Loucy (cell line): ENCODE data around the gene DHRS13.

Experiments used
- H2AFZ ChIP-seq: fragments of 200-600 bp; sonication (generic); 2 replicates; pipeline ENCODE4 v1.6.0; 2016; ENCODE audit warnings: antibody characterized with exemption, mild to moderate bottlenecking, low read length, moderate library complexity
- H3F3A ChIP-seq: fragments of 200-600 bp; 2 replicates; pipeline ENCODE4 v1.6.0; 2016; ENCODE audit warnings: antibody characterized with exemption, low read depth, mild to moderate bottlenecking
- H3K27me3 ChIP-seq: fragments of 200-600 bp; sonication (generic); 2 replicates; pipeline ENCODE4 v1.6.1; 2014; ENCODE audit warnings: low read length, mild to moderate bottlenecking; ENCODE audit not compliant: insufficient read depth, poor library complexity, severe bottlenecking
- H3K36me3 ChIP-seq: fragments of 200-600 bp; sonication (generic); 2 replicates; pipeline ENCODE4 v1.6.1; 2016; ENCODE audit warnings: low read length; ENCODE audit not compliant: insufficient read depth
- H3K4me1 ChIP-seq: fragments of 200-600 bp; sonication (generic); 2 replicates; pipeline ENCODE4 v1.5.1; 2014; ENCODE audit warnings: low read length, mild to moderate bottlenecking; ENCODE audit not compliant: insufficient read depth, poor library complexity, severe bottlenecking
- H3K4me2 ChIP-seq: fragments of 200-600 bp; sonication (generic); 2 replicates; pipeline ENCODE4 v1.6.0; 2014; ENCODE audit warnings: antibody characterized with exemption, low read length, low read depth, mild to moderate bottlenecking; ENCODE audit not compliant: poor library complexity, severe bottlenecking
- H3K4me3 ChIP-seq: fragments of 200-600 bp; sonication (generic); 2 replicates; pipeline ENCODE4 v1.5.1; 2014; ENCODE audit warnings: low read length, mild to moderate bottlenecking, mixed read lengths; ENCODE audit not compliant: poor library complexity, severe bottlenecking
- H3K79me2 ChIP-seq: fragments of 200-600 bp; sonication (generic); 2 replicates; pipeline ENCODE4 v1.6.1; 2014; ENCODE audit warnings: low read length; ENCODE audit not compliant: insufficient read depth
- H3K9ac ChIP-seq: fragments of 200-600 bp; sonication (generic); 2 replicates; pipeline ENCODE4 v1.6.0; 2014; ENCODE audit warnings: mild to moderate bottlenecking, low read depth, low read length, moderate library complexity; ENCODE audit not compliant: poor library complexity, severe bottlenecking
- H3K9me2 ChIP-seq: fragments of 200-600 bp; sonication (generic); replicated peaks from 2 replicates; pipeline ENCODE4 v1.6.1; 2016; ENCODE audit warnings: low read depth, low read length, mixed read lengths
- H3K9me3 ChIP-seq: fragments of 200-600 bp; sonication (generic); 2 replicates; pipeline ENCODE4 v1.6.1; 2014; ENCODE audit warnings: mild to moderate bottlenecking, antibody characterized with exemption, low read length, low read depth; ENCODE audit not compliant: insufficient read depth
- H4K20me1 ChIP-seq: fragments of 200-600 bp; sonication (generic); 2 replicates; pipeline ENCODE4 v1.6.0; 2014; ENCODE audit warnings: antibody characterized with exemption, low read length, mild to moderate bottlenecking; ENCODE audit not compliant: insufficient read depth, poor library complexity, severe bottlenecking
- EZH2phosphoT487 ChIP-seq: fragments of 200-600 bp; IDR thresholded peaks from 2 replicates; pipeline ENCODE4 v1.6.1; 2018; ENCODE audit warnings: antibody characterized with exemption, mild to moderate bottlenecking, moderate library complexity, borderline replicate concordance
- TF ChIP-seq, protein P1 (sequence below): fragments of 200-600 bp; sonication (generic); conservative IDR thresholded peaks from 2 replicates; pipeline ENCODE4 v1.5.1; 2014; ENCODE audit warnings: mild to moderate bottlenecking, antibody characterized with exemption, low read length

DHRS13 gene

DNA sequence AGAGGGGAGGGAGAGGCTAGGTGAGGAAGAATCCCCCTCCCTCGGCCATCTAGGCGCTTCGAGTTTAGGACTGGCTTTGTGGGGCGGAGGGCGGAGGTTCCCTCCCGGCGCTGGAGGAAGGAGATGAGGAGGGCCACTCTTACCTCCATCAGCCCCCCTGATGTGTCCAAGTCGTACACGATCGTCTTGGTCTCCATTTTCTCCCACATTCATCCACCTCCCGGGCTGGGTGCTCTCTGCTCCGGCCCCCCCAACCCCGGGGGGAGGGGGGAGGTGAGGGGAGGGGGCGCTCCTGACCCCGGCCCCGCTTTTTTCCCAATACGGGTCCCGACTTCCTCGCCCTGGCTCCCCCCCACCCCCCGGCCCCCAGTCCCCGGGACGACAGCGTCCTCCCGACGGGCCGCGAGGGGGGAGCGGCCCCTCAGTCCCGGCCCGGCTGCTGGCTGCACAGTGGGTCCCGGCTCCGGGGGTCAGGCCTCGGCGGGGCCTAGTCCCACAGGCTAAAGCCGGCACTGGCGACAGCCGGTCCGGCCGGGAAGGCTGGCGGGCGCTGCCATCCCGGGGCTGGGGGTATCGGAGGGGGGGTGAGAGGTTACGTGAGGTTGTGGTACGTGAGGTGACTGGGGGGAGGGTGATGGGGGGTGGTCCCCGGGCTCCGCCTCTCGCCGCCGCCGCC is 48.0 kb upstream of the DHRS13 start:
- peaks cover 56% of the 10 kb centered on the region for H4K20me1 ChIP-seq
- TF ChIP-seq, protein P1, sequence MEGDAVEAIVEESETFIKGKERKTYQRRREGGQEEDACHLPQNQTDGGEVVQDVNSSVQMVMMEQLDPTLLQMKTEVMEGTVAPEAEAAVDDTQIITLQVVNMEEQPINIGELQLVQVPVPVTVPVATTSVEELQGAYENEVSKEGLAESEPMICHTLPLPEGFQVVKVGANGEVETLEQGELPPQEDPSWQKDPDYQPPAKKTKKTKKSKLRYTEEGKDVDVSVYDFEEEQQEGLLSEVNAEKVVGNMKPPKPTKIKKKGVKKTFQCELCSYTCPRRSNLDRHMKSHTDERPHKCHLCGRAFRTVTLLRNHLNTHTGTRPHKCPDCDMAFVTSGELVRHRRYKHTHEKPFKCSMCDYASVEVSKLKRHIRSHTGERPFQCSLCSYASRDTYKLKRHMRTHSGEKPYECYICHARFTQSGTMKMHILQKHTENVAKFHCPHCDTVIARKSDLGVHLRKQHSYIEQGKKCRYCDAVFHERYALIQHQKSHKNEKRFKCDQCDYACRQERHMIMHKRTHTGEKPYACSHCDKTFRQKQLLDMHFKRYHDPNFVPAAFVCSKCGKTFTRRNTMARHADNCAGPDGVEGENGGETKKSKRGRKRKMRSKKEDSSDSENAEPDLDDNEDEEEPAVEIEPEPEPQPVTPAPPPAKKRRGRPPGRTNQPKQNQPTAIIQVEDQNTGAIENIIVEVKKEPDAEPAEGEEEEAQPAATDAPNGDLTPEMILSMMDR: no peak
- no peak for TF ChIP-seq EZH2phosphoT487
- no peaks in the 10 kb centered on the region for H3K27me3 ChIP-seq
- no peaks in the 10 kb centered on the region for H3K9me2 ChIP-seq
- no peak overlapping the region for H2AFZ ChIP-seq
- peak overlapping the region; percentile 94 for H3K4me3 ChIP-seq
- H3K79me2 ChIP-seq: peaks cover 53% of the 10 kb centered on the region
- H3K4me1 ChIP-seq: peaks cover 35% of the 10 kb centered on the region
- peak overlapping the region; percentile 89 for H3K9ac ChIP-seq
- H3F3A ChIP-seq: no peaks in the 10 kb centered on the region
- H3K36me3 ChIP-seq: no peaks in the 10 kb centered on the region
- no peaks in the 10 kb centered on the region for H3K9me3 ChIP-seq
- peak overlapping the region; percentile 87 for H3K4me2 ChIP-seq

DNA sequence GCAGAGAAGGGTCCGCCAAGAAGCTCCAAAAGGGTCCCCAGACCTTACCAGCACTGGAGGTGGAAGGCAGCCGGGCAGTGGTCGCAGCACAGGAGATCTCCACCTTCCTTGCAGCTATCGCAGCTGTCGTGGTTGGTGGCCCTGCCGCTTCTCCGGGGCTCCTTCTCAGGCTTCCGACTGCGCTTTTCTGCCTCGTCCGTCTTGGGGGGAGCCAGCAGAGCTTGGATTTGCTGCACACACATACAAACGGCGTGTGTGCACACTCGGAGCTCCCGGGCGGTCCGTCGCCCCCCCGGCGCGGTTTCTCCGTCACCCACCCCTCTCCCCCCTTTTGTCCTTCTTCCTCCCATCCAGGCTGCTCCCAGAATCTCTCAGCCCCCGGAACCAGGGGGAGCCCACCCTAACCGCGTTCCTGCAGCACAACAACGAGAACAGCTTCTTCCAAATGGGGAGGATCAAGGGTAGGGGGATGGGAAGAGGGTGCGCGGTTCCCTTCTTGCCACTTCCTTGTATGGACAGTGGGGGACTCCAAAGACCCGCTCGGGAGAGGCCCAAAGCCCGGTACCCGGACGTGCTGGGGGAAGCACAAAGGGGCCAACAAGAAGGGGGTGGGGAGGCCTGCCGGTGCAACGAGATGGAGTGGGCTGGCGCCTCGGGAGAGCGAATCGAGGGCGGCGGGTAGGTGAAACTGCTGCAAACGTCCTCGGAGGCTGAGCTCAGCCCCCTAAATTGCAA is 47.3 kb upstream of the DHRS13 start:
- H4K20me1 ChIP-seq: peaks cover 63% of the 10 kb centered on the region
- H3K4me3 ChIP-seq: peak overlapping the region; percentile 94
- H3F3A ChIP-seq: no peaks in the 10 kb centered on the region
- H3K27me3 ChIP-seq: no peaks in the 10 kb centered on the region
- H3K79me2 ChIP-seq: peaks cover 60% of the 10 kb centered on the region
- peaks cover 39% of the 10 kb centered on the region for H3K4me1 ChIP-seq
- H3K4me2 ChIP-seq: peak overlapping the region; percentile 87
- H3K9ac ChIP-seq: peak overlapping the region; percentile 89
- H3K9me2 ChIP-seq: no peaks in the 10 kb centered on the region
- H3K9me3 ChIP-seq: no peaks in the 10 kb centered on the region
- no peaks in the 10 kb centered on the region for H3K36me3 ChIP-seq
- peak overlapping the region; percentile 52 for H2AFZ ChIP-seq
- TF ChIP-seq, protein P1: no peak
- TF ChIP-seq EZH2phosphoT487: no peak

DNA sequence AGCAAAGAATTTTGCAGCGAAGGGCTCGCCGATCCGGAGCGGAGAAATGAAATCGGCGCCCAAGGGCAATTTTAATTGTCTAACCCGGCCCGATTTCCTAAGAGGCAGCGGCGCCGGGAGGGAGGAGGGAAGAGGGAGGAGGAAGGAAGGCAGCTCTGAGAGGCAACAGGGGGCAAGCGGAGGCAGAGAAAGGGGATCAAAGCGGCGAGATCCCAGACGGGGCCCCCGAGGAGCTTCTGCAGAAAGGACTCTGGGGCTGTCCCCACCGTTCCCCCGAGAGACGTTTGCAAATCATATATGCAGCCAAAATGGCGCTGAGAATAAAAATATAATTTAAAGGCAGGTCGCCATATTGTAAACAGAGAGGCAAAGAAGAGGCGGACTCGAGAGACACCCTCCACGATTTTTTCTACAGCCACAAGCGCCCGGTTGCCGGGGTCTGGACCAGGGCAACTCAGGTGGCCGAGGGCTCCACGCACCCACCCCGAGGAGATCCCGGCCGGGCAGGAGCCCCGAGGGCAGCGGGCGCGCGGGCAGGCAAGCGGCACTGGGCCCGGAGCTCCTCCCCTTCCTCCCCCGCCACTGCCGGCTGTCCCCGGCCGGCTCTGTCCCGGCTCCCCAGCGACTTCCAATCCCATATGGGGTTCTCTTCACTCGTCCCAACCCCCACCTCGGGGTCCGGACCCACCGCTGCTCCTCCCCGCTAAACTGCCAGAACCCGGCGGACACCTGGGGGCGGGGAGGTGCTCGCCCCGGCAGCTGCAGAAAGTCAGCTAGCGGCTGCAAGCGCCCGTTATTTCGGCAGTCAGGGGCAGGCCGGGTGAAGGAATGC is 46.5 kb upstream of the DHRS13 start:
- H3K9me2 ChIP-seq: no peaks in the 10 kb centered on the region
- no peaks in the 10 kb centered on the region for H3K9me3 ChIP-seq
- peaks cover 41% of the 10 kb centered on the region for H3K4me1 ChIP-seq
- H4K20me1 ChIP-seq: peaks cover 71% of the 10 kb centered on the region
- peak overlapping the region; percentile 87 for H3K4me2 ChIP-seq
- H3K36me3 ChIP-seq: peaks cover under 1% of the 10 kb centered on the region; the same call in 1 of the 2 replicates
- H3K27me3 ChIP-seq: no peaks in the 10 kb centered on the region
- H3K4me3 ChIP-seq: peak overlapping the region; percentile 94
- H3K79me2 ChIP-seq: peaks cover 68% of the 10 kb centered on the region
- peak overlapping the region; percentile 89 for H3K9ac ChIP-seq
- H2AFZ ChIP-seq: peak overlapping the region; percentile 52
- H3F3A ChIP-seq: no peaks in the 10 kb centered on the region
- no peak for TF ChIP-seq EZH2phosphoT487
- TF ChIP-seq, protein P1: no peak
